Esophagus squamous epithelium (tissue), 4 donors: ENCODE data around the gene STK24.

Experiments
- POLR2A ChIP-seq, 4 donors: fragments of 450-650 bp; IDR thresholded peaks; one replicate each; pipeline ENCODE4 v1.6.1; 2017; ENCODE audit warnings: antibody characterized with exemption in 4 of 4, mild to moderate bottlenecking in 4 of 4, moderate library complexity in 3 of 4
- TF ChIP-seq, protein P1 (sequence below), 6 experiments: fragments of 450-650 bp in 4 of 6; fragments of 200-600 bp in 2 of 6; sonication (generic) in 2 of 6; IDR thresholded peaks; one replicate each; pipeline ENCODE4 v1.5.1; 2016 to 2019; ENCODE audit warnings: antibody characterized with exemption in 6 of 6, mild to moderate bottlenecking in 4 of 6, moderate library complexity in 4 of 6

DNA sequence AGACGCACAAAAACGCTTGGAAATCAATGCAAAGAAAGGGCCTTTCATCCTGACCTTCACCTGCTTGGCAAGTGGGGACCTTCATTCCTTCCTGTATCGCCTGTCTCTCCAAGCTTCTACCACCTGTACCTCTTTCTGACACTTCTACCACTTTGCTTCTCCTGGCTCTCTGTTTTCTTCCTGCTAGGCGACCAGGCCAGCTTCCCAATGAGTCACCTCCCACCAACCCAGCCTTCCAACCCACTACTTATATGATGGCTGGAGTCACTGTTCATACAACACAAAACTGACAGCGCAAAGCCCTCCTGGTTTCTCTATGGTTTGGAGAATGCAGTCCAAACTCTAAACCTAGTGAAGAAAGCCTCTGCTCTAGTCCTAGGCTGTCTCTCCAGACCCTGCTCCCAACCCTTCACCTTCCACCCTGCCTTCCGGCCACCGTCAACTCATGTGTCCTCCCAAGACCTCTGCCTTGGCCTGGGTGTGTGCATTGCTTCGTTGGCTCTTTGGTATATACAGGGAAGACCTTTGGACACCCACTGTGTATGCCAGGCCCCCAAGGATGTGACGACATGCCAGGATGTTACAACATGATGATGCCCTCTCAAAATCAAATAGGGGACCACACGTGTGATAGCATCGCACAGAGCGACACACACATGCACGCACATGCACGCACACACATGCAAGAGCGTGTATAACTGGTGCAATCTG, 148.5 kb downstream of the STK24 start:
- TF ChIP-seq, protein P1, sequence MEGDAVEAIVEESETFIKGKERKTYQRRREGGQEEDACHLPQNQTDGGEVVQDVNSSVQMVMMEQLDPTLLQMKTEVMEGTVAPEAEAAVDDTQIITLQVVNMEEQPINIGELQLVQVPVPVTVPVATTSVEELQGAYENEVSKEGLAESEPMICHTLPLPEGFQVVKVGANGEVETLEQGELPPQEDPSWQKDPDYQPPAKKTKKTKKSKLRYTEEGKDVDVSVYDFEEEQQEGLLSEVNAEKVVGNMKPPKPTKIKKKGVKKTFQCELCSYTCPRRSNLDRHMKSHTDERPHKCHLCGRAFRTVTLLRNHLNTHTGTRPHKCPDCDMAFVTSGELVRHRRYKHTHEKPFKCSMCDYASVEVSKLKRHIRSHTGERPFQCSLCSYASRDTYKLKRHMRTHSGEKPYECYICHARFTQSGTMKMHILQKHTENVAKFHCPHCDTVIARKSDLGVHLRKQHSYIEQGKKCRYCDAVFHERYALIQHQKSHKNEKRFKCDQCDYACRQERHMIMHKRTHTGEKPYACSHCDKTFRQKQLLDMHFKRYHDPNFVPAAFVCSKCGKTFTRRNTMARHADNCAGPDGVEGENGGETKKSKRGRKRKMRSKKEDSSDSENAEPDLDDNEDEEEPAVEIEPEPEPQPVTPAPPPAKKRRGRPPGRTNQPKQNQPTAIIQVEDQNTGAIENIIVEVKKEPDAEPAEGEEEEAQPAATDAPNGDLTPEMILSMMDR (IDR thresholded peaks at IDR 0.05), result no peak
- TF ChIP-seq POLR2A (IDR thresholded peaks at IDR 0.05), result no peak
